A549 (cell line): ENCODE results near the gene MGLL. TPM values are rescaled to one million over a fixed set of nuclear protein-coding genes. Genes with fewer than 3 reads are reported as not detected.

Experiments
- ATAC-seq, 2 experiments: fragments of 200-7000 bp in 1 of 2; fragments of >200 bp in 1 of 2; cut with Nextera tagmentation in 1 of 2; cut with Tn5 transposase in 1 of 2; 3 replicates each; pipeline versions ENCODE4 v1.8.0 to v1.9.1; 2018 to 2020; ENCODE audit warnings: mild to moderate bottlenecking in 1 of 2, moderate library complexity in 1 of 2
- CTCF ChIA-PET: fragments of 300-600 bp; sonication (Branson Sonifier 250); formaldehyde crosslinking; extraction: SDS; loops from one replicate; lab custom pipeline; 2021; ENCODE audit warnings: antibody characterized with exemption, inconsistent platforms; lab: Yijun Ruan, JAX
- POLR2A ChIA-PET: fragments of 350-600 bp; formaldehyde crosslinking; extraction: SDS; loops from one replicate; lab custom pipeline; 2021; ENCODE audit warnings: antibody characterized with exemption, inconsistent platforms; lab: Yijun Ruan, JAX
- DNase-seq, 2 experiments: peaks; one replicate each; pipeline versions ENCODE4 v3.0.0 to v3.0.0-alpha.2; 2011 to 2016; ENCODE audit warnings: low read depth in 1 of 2, low spot score in 1 of 2
- FAIRE-seq: peaks from 2 replicates; lab custom pipeline; 2011; peaks lifted over from hg19 to GRCh38; lab: Jason Lieb, UNC
- H3K27ac ChIP-seq, 2 experiments: fragments of >200 bp; sonication (Bioruptor Twin); formaldehyde crosslinking; 3 replicates each; pipeline ENCODE4 v1.5.1; 2016 to 2017
- H3K4me1 ChIP-seq: fragments of >200 bp; sonication (Bioruptor Twin); formaldehyde crosslinking; 3 replicates; pipeline ENCODE4 v1.6.1; 2016
- H3K4me2 ChIP-seq: fragments of >200 bp; sonication (Bioruptor Twin); formaldehyde crosslinking; 3 replicates; pipeline ENCODE4 v1.6.1; 2016
- H3K4me3 ChIP-seq: fragments of >200 bp; sonication (Bioruptor Twin); formaldehyde crosslinking; 3 replicates; pipeline ENCODE4 v1.5.1; 2016
- H3K9me3 ChIP-seq: fragments of >200 bp; sonication (Bioruptor Twin); formaldehyde crosslinking; 3 replicates; pipeline ENCODE4 v1.6.1; 2016
- CEBPB ChIP-seq, 2 experiments: fragments of >200 bp in 1 of 2; sonication (Bioruptor Twin) in 1 of 2; formaldehyde crosslinking in 1 of 2; IDR thresholded peaks; 2 replicates each; pipeline ENCODE4 v1.6.1; 2012 to 2016
- EHF ChIP-seq: fragments of 250-450 bp; sonication (Bioruptor Pico); IDR thresholded peaks from 2 replicates; pipeline ENCODE4 v1.5.0; 2020; ENCODE audit warnings: mild to moderate bottlenecking
- EP300 ChIP-seq, 2 experiments: fragments of >200 bp; sonication (Bioruptor Twin); formaldehyde crosslinking; IDR thresholded peaks; 2 replicates in 1 of 2; 3 replicates in 1 of 2; pipeline ENCODE4 v1.6.1; 2016 to 2017
- FOSL2 ChIP-seq, 2 experiments: fragments of 450-650 bp in 1 of 2; fragments of >200 bp in 1 of 2; sonication (Bioruptor Twin) in 1 of 2; formaldehyde crosslinking; IDR thresholded peaks; 2 replicates each; pipeline versions ENCODE4 v1.5.0 to v1.6.1; 2016 to 2020; ENCODE audit warnings: mild to moderate bottlenecking in 1 of 2, moderate library complexity in 1 of 2
- FOXS1 ChIP-seq: fragments of 250-450 bp; sonication (Bioruptor Pico); IDR thresholded peaks from 2 replicates; pipeline ENCODE4 v1.5.0; 2020; ENCODE audit warnings: mild to moderate bottlenecking, moderate library complexity
- GATA3 ChIP-seq: IDR thresholded peaks from 2 replicates; pipeline ENCODE4 v1.6.1; 2012; ENCODE audit warnings: borderline replicate concordance
- HOXA7 ChIP-seq: fragments of 250-450 bp; sonication (Bioruptor Pico); IDR thresholded peaks from 2 replicates; pipeline ENCODE4 v1.5.0; 2020; ENCODE audit warnings: mild to moderate bottlenecking, moderate library complexity
- HOXB5 ChIP-seq: fragments of 250-450 bp; sonication (Bioruptor Pico); IDR thresholded peaks from 2 replicates; pipeline ENCODE4 v1.5.0; 2020; ENCODE audit warnings: mild to moderate bottlenecking, moderate library complexity
- JUNB ChIP-seq: fragments of >200 bp; sonication (Bioruptor Twin); formaldehyde crosslinking; IDR thresholded peaks from 2 replicates; pipeline ENCODE4 v1.6.1; 2016
- KDM1A ChIP-seq: fragments of 200-600 bp; sonication (generic); IDR thresholded peaks from 2 replicates; pipeline ENCODE4 v1.6.1; 2016; ENCODE audit warnings: low read depth, mild to moderate bottlenecking
- MYC ChIP-seq: IDR thresholded peaks from 2 replicates; pipeline ENCODE4 v1.6.1; 2012; ENCODE audit warnings: mild to moderate bottlenecking, inconsistent platforms, low read length, improper control_type of control experiment, borderline replicate concordance
- NR3C1 ChIP-seq: fragments of >200 bp; sonication (Bioruptor Twin); formaldehyde crosslinking; IDR thresholded peaks from 3 replicates; pipeline ENCODE4 v1.6.1; 2017
- POLR2AphosphoS2 ChIP-seq: conservative IDR thresholded peaks from 2 replicates; pipeline ENCODE4 v1.6.1; 2012; ENCODE audit warnings: low read length, improper control_type of control experiment, inconsistent platforms
- RARB ChIP-seq: fragments of 250-450 bp; sonication (Bioruptor Pico); IDR thresholded peaks from 2 replicates; pipeline ENCODE4 v1.8.0; 2021; ENCODE audit warnings: mild to moderate bottlenecking, moderate library complexity
- RFX5 ChIP-seq: fragments of 450-650 bp; IDR thresholded peaks from 2 replicates; pipeline ENCODE4 v1.7.1; 2014; ENCODE audit warnings: antibody characterized with exemption, mild to moderate bottlenecking, moderate library complexity
- RNF2 ChIP-seq: fragments of 200-600 bp; sonication (generic); IDR thresholded peaks from 2 replicates; pipeline ENCODE4 v1.6.1; 2016; ENCODE audit warnings: low read depth, mild to moderate bottlenecking, antibody characterized with exemption, moderate library complexity, borderline replicate concordance
- SREBF2 ChIP-seq: fragments of 450-650 bp; IDR thresholded peaks from 2 replicates; pipeline ENCODE4 v1.6.1; 2014; ENCODE audit warnings: mild to moderate bottlenecking, moderate library complexity
- TP53 ChIP-seq: fragments of 250-450 bp; sonication (Bioruptor Pico); IDR thresholded peaks from 2 replicates; pipeline ENCODE4 v1.5.0; 2021; ENCODE audit warnings: mild to moderate bottlenecking, moderate library complexity
- ZSCAN20 ChIP-seq: fragments of 250-450 bp; sonication (Bioruptor Pico); IDR thresholded peaks from 2 replicates; pipeline ENCODE4 v1.8.0; 2022; ENCODE audit warnings: mild to moderate bottlenecking, moderate library complexity
- WGBS: methylation state at CpG from one replicate; pipeline ENCODE4 v1.1.6; 2017; ENCODE audit errors: missing lambda C conversion rate; 5-methylcytosine and 5-hydroxymethylcytosine counted together
- polyA plus RNA-seq, 4 experiments: library from polyadenylated mRNA; depleted of rRNA in 3 of 4; stranded (reverse); fragments of >200 nt; fragmentation: RNase III in 1 of 4; extraction: RNeasy Plus Mini Kit Qiagen cat#74134 plus additional on column Dnase treatment in 1 of 4; gene quantifications; 2 replicates in 3 of 4; 3 replicates in 1 of 4; pipeline ENCODE4 v1.2.3, GENCODE V29; 2011 to 2017
- TF ChIP-seq, protein P1 (sequence below): fragments of 250-450 bp; sonication (Bioruptor Pico); IDR thresholded peaks from 2 replicates; pipeline ENCODE4 v1.5.0; 2020; ENCODE audit warnings: low read depth, mild to moderate bottlenecking, moderate library complexity
- TF ChIP-seq, protein P2 (sequence below): fragments of 200-600 bp; sonication (generic); IDR thresholded peaks from 2 replicates; pipeline ENCODE4 v1.6.1; 2016; ENCODE audit warnings: antibody characterized with exemption, mild to moderate bottlenecking, moderate library complexity
- TF ChIP-seq, protein P3 (sequence below): fragments of 450-650 bp; IDR thresholded peaks from 2 replicates; pipeline ENCODE4 v1.6.1; 2014; ENCODE audit warnings: antibody characterized with exemption
- TF ChIP-seq, protein P4 (sequence below): fragments of >200 bp; sonication (Bioruptor Twin); formaldehyde crosslinking; IDR thresholded peaks from 3 replicates; pipeline ENCODE4 v1.6.1; 2016
- TF ChIP-seq, protein P5 (sequence below): IDR thresholded peaks from 2 replicates; pipeline ENCODE4 v1.6.1; 2012

The MGLL gene
- polyA plus RNA-seq, 2 of the 4 experiments (the other 2 are of a cell fraction), result 38.5 to 41.5 TPM

DNA sequence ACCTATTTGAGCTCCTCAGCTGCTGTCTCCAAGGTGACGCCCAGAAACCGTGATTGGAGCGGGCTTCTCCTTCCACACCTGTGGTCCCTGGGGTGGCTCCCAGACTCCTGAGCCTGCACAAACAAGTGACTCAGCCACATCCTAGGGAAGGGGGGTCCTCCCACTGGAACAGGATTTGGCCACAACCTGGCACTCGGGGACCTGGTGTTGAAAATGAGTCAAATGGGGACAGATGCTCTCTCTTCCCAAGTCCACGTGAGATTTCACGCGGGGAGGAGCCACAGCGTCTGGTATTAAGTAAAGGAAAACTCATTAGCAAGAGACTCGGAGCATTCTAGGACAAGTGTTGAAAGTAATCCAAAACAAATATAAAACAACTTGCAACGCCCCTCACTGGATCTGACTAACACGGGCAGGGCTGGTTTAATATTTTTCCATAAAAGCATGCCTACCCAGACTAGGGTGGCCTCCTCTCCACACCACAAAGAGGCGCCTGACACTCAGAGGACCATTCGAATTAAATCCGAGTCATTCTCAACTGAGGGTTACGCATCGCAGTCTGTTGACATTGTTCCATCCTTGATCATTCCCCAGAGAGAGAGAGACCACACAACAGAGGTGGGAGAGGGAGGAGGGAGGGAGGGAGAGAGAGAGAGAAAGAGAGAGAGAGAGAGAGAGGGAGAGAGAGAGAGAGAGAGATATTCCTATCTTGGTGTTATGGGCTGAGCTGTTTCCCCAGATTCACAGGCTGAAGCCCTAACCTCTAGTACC, 74.4 kb downstream of the MGLL start (continued):
- TF ChIP-seq FOSL2 (IDR thresholded peaks at IDR 0.05) (peak; percentile 51), FOSL2 (CRISPR knock-in tag; IDR thresholded peaks at IDR 0.05) (peak; percentile 87)

DNA sequence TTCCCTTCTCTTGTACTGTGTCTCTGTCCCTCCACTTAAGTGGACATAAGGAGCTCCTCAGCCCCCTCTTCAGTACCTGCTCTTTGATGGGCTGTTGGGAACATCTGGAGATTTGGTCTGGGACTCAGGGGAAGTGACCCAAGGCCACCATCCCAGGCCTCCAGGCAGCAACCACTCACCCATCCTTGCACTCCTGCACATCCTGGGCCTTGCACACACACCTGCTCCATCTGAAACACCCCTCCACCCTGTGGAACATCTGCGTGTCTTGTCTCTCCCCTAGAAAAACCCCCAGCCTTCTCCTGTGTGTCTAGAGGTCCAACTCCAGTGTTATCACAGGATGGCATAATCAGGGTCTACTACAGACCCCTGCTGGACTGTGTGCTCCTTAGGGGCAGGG, 75.2 kb downstream of the MGLL start:
- peak overlapping the region; percentile 22; the same call in 1 of the 3 replicates for H3K4me3 ChIP-seq
- H3K4me2 ChIP-seq, result peak overlapping the region; percentile 88
- ATAC-seq (peak; percentile 36 to 42), DNase-seq (no peak), FAIRE-seq (no peak)
- H3K9me3 ChIP-seq, result no peaks in the 10 kb centered on the region
- H3K4me1 ChIP-seq, result peaks cover 78% of the 10 kb centered on the region
- ChIA-PET POLR2A (interaction anchor here (0.5 to 1.0 kb wide), 2 partner anchors 75 to 848 kb away, joined by 3 read pairs; partner anchors contain the start of gene MGLL), CTCF (interaction anchor here (0.6 to 4.0 kb wide), 18 partner anchors 8 to 212 kb away, joined by 3 to 14 read pairs (median 4); no protein-coding TSS in a partner anchor)
- TF ChIP-seq RARB (CRISPR knock-in tag) (0 out of 2 replicates have a peak, but pooled peaks have one; percentile 1), EHF (CRISPR knock-in tag) (0 out of 2 replicates have a peak, but pooled peaks have one; percentile 12), HOXA7 (CRISPR knock-in tag) (peak; percentile 28; the same call in 1 of the 2 replicates), EP300 (IDR thresholded peaks at IDR 0.05) (no peak), JUNB (no peak), HOXB5 (CRISPR knock-in tag) (no peak)
- TF ChIP-seq, protein P1, sequence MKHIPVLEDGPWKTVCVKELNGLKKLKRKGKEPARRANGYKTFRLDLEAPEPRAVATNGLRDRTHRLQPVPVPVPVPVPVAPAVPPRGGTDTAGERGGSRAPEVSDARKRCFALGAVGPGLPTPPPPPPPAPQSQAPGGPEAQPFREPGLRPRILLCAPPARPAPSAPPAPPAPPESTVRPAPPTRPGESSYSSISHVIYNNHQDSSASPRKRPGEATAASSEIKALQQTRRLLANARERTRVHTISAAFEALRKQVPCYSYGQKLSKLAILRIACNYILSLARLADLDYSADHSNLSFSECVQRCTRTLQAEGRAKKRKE, result no peak
- peak overlapping the region; percentile 97 to 100 for H3K27ac ChIP-seq
- 14% methylated on average over 1 of the region's 1 CpG for WGBS

DNA sequence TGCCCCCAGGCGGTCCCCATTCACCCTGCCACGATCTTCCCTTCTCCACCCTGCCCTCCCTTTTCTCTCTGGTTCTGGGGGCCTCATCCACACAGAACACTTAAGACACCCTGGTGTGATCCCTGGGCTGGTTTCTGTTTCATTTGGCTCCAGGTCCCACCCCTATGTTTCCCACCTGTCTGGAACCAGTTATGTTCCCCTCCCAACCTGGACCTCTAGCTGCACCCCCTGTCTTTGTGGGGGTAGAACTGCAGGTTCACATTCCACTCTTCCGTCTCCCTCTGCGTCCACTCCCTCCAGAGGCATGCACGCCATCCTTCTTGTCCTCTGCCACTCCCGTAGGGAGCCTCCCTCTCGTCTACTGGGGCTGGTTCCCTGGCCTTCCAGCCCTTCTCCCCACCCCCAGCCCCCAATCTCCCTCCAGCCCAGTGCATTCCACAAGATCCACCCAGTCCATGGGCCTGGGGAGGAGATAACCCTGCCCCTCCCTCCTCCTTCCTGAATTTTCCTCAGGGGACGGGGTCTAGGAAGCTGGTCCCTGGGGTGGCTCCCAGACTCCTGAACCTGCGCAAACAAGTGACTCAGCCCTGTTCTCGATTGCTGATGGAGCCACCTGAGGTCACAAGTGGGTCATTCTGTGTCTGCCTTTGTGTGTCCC, 75.8 kb downstream of the MGLL start:
- peak; percentile 76 to 95 for DNase-seq
- TF ChIP-seq, protein P2, sequence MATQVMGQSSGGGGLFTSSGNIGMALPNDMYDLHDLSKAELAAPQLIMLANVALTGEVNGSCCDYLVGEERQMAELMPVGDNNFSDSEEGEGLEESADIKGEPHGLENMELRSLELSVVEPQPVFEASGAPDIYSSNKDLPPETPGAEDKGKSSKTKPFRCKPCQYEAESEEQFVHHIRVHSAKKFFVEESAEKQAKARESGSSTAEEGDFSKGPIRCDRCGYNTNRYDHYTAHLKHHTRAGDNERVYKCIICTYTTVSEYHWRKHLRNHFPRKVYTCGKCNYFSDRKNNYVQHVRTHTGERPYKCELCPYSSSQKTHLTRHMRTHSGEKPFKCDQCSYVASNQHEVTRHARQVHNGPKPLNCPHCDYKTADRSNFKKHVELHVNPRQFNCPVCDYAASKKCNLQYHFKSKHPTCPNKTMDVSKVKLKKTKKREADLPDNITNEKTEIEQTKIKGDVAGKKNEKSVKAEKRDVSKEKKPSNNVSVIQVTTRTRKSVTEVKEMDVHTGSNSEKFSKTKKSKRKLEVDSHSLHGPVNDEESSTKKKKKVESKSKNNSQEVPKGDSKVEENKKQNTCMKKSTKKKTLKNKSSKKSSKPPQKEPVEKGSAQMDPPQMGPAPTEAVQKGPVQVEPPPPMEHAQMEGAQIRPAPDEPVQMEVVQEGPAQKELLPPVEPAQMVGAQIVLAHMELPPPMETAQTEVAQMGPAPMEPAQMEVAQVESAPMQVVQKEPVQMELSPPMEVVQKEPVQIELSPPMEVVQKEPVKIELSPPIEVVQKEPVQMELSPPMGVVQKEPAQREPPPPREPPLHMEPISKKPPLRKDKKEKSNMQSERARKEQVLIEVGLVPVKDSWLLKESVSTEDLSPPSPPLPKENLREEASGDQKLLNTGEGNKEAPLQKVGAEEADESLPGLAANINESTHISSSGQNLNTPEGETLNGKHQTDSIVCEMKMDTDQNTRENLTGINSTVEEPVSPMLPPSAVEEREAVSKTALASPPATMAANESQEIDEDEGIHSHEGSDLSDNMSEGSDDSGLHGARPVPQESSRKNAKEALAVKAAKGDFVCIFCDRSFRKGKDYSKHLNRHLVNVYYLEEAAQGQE, result no peak
- TF ChIP-seq GATA3, result peak; percentile 58; the same call in 1 of the 2 replicates
- TF ChIP-seq, protein P3, sequence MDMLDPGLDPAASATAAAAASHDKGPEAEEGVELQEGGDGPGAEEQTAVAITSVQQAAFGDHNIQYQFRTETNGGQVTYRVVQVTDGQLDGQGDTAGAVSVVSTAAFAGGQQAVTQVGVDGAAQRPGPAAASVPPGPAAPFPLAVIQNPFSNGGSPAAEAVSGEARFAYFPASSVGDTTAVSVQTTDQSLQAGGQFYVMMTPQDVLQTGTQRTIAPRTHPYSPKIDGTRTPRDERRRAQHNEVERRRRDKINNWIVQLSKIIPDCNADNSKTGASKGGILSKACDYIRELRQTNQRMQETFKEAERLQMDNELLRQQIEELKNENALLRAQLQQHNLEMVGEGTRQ, result no peak
- TF ChIP-seq, protein P4, sequence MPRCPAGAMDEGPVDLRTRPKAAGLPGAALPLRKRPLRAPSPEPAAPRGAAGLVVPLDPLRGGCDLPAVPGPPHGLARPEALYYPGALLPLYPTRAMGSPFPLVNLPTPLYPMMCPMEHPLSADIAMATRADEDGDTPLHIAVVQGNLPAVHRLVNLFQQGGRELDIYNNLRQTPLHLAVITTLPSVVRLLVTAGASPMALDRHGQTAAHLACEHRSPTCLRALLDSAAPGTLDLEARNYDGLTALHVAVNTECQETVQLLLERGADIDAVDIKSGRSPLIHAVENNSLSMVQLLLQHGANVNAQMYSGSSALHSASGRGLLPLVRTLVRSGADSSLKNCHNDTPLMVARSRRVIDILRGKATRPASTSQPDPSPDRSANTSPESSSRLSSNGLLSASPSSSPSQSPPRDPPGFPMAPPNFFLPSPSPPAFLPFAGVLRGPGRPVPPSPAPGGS, result peak; percentile 16; the same call in 1 of the 3 replicates
- TF ChIP-seq ZSCAN20, result no peak
- TF ChIP-seq SREBF2, result no peak
- no peak for TF ChIP-seq TP53
- no peak for TF ChIP-seq FOXS1 (CRISPR knock-in tag)
- TF ChIP-seq, protein P5, sequence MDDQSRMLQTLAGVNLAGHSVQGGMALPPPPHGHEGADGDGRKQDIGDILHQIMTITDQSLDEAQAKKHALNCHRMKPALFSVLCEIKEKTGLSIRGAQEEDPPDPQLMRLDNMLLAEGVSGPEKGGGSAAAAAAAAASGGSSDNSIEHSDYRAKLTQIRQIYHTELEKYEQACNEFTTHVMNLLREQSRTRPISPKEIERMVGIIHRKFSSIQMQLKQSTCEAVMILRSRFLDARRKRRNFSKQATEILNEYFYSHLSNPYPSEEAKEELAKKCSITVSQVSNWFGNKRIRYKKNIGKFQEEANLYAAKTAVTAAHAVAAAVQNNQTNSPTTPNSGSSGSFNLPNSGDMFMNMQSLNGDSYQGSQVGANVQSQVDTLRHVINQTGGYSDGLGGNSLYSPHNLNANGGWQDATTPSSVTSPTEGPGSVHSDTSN, result no peak
- TF ChIP-seq RARB (CRISPR knock-in tag), result peak; percentile 49; the same call in 1 of the 2 replicates
- no peak for TF ChIP-seq NR3C1
- TF ChIP-seq POLR2AphosphoS2, result no peak
- no peak for TF ChIP-seq KDM1A
- TF ChIP-seq RFX5, result no peak
- TF ChIP-seq EHF (CRISPR knock-in tag), result peak; percentile 64; the same call in 1 of the 2 replicates
- TF ChIP-seq MYC, result no peak
- 0 out of 4 replicates have a peak, but pooled peaks of 1 of the 2 experiments have one; percentile 28 for TF ChIP-seq CEBPB (IDR thresholded peaks at IDR 0.05)
- TF ChIP-seq RNF2, result no peak
- no peak for TF ChIP-seq HOXB5 (CRISPR knock-in tag)

More for the DNA sequence above, 75.8 kb downstream of the MGLL start:
- no peaks in the 10 kb centered on the region for H3K9me3 ChIP-seq
- peak overlapping the region; percentile 88 for H3K4me2 ChIP-seq
- ChIA-PET CTCF (interaction anchor here (0.6 to 4.0 kb wide), 16 partner anchors 8 to 213 kb away, joined by 3 to 14 read pairs (median 3); no protein-coding TSS in a partner anchor), POLR2A (interaction anchor here (0.5 kb wide), 1 partner anchor 849 kb away, joined by 3 read pairs; no protein-coding TSS in a partner anchor)
- FAIRE-seq, result no peak
- peak overlapping the region; percentile 30; the same call in 2 of the 3 replicates for H3K4me3 ChIP-seq
- H3K27ac ChIP-seq, result peak overlapping the region; percentile 97 to 100
- peaks cover 82% of the 10 kb centered on the region for H3K4me1 ChIP-seq
- peak; percentile 75 to 85 for ATAC-seq
- WGBS, result 6% methylated on average over 9 of the region's 10 CpGs
